SK-N-MC (cell line): ENCODE results near the gene PPA2.

Source experiments
- EZH2 ChIP-seq: fragments of 200-600 bp; sonication (generic); IDR thresholded peaks from one replicate; pipeline ENCODE4 v1.6.1; 2017; ENCODE audit warnings: antibody characterized with exemption
- POLR2AphosphoS5 ChIP-seq: IDR thresholded peaks from 2 replicates; pipeline ENCODE4 v1.6.1; 2012; ENCODE audit warnings: mild to moderate bottlenecking, low read depth, low read length, borderline replicate concordance

- TF ChIP-seq POLR2AphosphoS5 (no peak), EZH2 (no peak)
These were observed 7.3 kb downstream of the PPA2 start for GRCh38 chr4:105466580-105466979.
